Endothelial cell (in vitro differentiated cells): ENCODE measurements around the gene API5. TPM values are rescaled to one million over a fixed set of nuclear protein-coding genes. Genes with fewer than 3 reads are reported as not detected.
A peak's percentile ranks its signal among the peaks of the same experiment; 100 is the strongest.

Experiments used
- DNase-seq: peaks from one replicate; pipeline ENCODE4 v3.0.0; 2021; ENCODE audit warnings: low spot score
- H3K27ac Mint-ChIP-seq: one replicate; pipeline ENCODE4 v1.8.0; 2021; ENCODE audit warnings: mixed read lengths, inconsistent platforms; ENCODE audit not compliant: unreplicated experiment
- H3K27me3 Mint-ChIP-seq: one replicate; pipeline ENCODE4 v1.8.0; 2021; ENCODE audit warnings: mild to moderate bottlenecking, moderate library complexity, mixed read lengths, inconsistent platforms; ENCODE audit not compliant: unreplicated experiment
- H3K36me3 Mint-ChIP-seq: one replicate; pipeline ENCODE4 v1.8.0; 2021; ENCODE audit warnings: mild to moderate bottlenecking, low read depth, mixed read lengths, inconsistent platforms; ENCODE audit not compliant: unreplicated experiment
- H3K4me1 Mint-ChIP-seq: one replicate; pipeline ENCODE4 v1.8.0; 2021; ENCODE audit warnings: mild to moderate bottlenecking, mixed read lengths, inconsistent platforms; ENCODE audit not compliant: unreplicated experiment
- H3K4me3 Mint-ChIP-seq: one replicate; pipeline ENCODE4 v1.8.0; 2021; ENCODE audit warnings: mild to moderate bottlenecking, mixed read lengths, inconsistent platforms; ENCODE audit not compliant: unreplicated experiment
- H3K9me3 Mint-ChIP-seq: one replicate; pipeline ENCODE4 v1.8.0; 2021; ENCODE audit warnings: mixed read lengths, inconsistent platforms; ENCODE audit not compliant: unreplicated experiment
- total RNA-seq: library from RNA; stranded (reverse); fragmentation: NEBNext Ultra II Directional; extraction: Animal tissue kit (Norgen Biotek cat#: 25700); gene quantifications from one replicate; pipeline ENCODE4 v1.2.1, GENCODE V29; 2021; ENCODE audit not compliant: unreplicated experiment
- TF ChIP-seq, protein P1 (sequence below): fragments of 200-600 bp; sonication (generic); IDR thresholded peaks from one replicate; pipeline ENCODE4 v1.5.0; 2021; ENCODE audit warnings: antibody characterized with exemption; ENCODE audit not compliant: unreplicated experiment

Gene API5
- total RNA-seq, 1 donor from 2014 or later: 92.9 TPM

DNA sequence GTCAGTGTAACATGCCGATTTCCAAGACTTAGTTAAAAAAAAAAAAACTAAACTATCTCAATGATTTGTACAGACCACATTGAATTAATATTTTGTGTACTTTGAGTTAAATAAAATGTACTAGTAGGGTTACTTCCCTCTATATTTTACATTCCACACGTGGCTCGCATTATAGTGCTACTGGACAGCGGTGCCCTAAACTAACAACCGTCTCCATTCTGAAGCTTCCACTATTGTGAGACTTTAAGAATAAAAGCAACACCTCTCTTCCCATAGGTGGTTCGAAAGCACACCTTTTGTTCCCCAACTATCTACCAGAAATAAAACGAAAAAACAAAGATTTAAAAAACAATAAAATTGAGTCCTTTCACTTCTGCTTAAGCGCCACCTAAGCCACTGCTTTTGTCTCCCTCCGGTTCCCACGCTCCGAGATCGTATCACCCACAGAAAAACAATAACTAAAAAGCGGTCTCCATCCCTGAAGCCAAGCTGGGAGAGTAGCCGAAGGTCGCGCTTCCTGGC is 46.5 kb downstream of the API5 start:
- TF ChIP-seq, protein P1, sequence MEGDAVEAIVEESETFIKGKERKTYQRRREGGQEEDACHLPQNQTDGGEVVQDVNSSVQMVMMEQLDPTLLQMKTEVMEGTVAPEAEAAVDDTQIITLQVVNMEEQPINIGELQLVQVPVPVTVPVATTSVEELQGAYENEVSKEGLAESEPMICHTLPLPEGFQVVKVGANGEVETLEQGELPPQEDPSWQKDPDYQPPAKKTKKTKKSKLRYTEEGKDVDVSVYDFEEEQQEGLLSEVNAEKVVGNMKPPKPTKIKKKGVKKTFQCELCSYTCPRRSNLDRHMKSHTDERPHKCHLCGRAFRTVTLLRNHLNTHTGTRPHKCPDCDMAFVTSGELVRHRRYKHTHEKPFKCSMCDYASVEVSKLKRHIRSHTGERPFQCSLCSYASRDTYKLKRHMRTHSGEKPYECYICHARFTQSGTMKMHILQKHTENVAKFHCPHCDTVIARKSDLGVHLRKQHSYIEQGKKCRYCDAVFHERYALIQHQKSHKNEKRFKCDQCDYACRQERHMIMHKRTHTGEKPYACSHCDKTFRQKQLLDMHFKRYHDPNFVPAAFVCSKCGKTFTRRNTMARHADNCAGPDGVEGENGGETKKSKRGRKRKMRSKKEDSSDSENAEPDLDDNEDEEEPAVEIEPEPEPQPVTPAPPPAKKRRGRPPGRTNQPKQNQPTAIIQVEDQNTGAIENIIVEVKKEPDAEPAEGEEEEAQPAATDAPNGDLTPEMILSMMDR: no peak
- H3K9me3 Mint-ChIP-seq: no peaks in the 10 kb centered on the region
- DNase-seq: no peak
- peaks cover 18% of the 10 kb centered on the region for H3K4me1 Mint-ChIP-seq
- peak overlapping the region; percentile 93 for H3K27ac Mint-ChIP-seq
- peaks cover 10% of the 10 kb centered on the region for H3K27me3 Mint-ChIP-seq
- H3K36me3 Mint-ChIP-seq: peaks cover 5% of the 10 kb centered on the region
- peak overlapping the region; percentile 94 for H3K4me3 Mint-ChIP-seq

DNA sequence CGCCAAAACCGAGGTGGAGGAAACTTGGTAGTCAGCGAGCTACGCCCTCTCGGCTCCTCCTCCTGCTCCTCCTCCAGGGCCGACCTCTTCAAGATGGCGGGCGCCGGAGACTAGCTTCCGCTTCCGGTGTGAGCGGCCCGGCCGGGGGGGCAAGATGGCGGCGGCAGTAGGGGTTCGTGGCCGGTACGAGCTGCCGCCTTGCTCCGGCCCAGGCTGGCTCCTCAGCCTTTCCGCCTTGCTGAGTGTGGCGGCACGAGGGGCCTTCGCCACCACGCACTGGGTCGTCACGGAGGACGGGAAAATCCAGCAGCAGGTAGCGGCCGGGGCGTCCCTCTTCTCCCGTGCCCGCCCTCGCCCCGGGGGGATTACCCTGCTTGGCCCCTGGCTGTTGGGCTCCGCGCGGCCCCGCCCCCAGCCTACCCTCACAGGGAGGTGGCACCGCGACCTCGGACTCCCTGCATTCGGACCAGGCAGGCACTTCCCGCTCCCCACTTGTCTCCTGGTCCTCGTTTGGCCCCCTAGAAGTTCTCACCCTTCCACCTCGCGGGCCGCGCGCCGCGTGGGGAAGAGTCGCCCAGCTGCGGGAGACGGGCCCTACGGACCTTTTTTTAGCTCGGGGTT is 47.1 kb downstream of the API5 start, which contains the start of gene TTC17:
Gene TTC17, plus strand, starts transcription at position 120 of the 621 bp plus-strand sequence. Its CDS starts 35 bp downstream, at position 155.
- Mint-ChIP-seq H3K4me1 (peaks cover 18% of the 10 kb centered on the region), H3K27me3 (peaks cover 10% of the 10 kb centered on the region), H3K27ac (peak within 1 kb of the TSS; percentile 96), H3K9me3 (no peaks in the 10 kb centered on the region), H3K4me3 (peak within 1 kb of the TSS; percentile 94), H3K36me3 (peaks cover 5% of the 10 kb centered on the region)
- TF ChIP-seq, protein P1: no peak
- DNase-seq: peak; percentile 95

DNA sequence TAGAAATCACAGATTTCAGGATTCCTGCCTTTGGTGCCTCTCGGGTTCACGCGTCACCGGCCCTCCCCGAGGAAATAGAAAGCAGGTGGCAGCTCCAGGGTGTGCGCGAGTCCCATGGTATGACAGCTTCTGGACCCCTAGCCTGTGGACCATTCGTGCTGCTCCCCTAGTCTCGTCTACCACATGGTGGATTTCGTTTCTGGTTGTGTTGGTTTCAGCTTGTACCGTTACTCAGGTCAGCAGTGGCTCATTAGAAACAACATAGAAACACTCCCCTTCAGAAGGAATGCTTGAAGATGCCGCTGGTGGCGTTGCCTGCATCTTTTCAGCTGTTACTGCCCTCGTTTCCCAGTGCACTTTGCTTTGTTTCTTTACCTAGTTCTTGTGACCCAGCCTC is 47.6 kb downstream of the API5 start:
- H3K27me3 Mint-ChIP-seq: peaks cover 10% of the 10 kb centered on the region
- TF ChIP-seq, protein P1: no peak
- peak overlapping the region; percentile 94 for H3K4me3 Mint-ChIP-seq
- peaks cover 18% of the 10 kb centered on the region for H3K4me1 Mint-ChIP-seq
- peaks cover 9% of the 10 kb centered on the region for H3K36me3 Mint-ChIP-seq
- peak overlapping the region; percentile 96 for H3K27ac Mint-ChIP-seq
- DNase-seq: peak; percentile 18
- H3K9me3 Mint-ChIP-seq: no peaks in the 10 kb centered on the region

DNA sequence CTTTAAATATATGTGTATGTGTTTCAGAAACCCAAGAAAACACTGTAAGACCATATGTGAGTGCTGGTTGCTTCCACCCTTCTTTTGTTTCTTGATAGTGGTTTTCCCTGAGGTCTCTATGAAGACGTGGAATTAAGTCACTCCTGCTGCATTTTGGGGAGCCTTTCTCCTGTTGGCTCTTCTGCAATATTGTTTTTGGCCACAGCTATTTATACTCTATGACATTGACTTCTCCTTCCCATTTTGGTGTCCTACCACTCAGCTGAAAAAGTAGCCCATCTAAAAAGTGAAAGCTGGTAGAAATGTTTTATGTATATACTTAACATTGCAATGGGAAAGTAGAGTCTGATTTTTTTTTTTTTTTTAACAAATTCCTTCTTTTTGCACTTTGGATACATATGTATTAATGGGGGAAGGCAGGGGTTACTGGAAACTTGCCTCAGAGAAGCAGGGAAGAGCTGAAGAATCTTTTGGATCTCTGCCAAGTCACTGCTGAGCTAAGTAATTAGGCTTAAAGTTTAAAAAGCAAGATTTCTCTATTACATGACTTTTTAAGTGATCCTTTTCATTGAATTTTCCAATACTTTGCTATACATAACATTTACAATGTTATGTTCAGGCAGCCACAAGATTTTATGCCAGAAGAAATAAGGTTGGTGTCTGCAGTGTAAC is 48.7 kb downstream of the API5 start:
- H3K9me3 Mint-ChIP-seq: no peaks in the 10 kb centered on the region
- H3K4me3 Mint-ChIP-seq: peak overlapping the region; percentile 94
- TF ChIP-seq, protein P1: no peak
- peaks cover 18% of the 10 kb centered on the region for H3K4me1 Mint-ChIP-seq
- peak overlapping the region; percentile 96 for H3K27ac Mint-ChIP-seq
- H3K27me3 Mint-ChIP-seq: peaks cover 10% of the 10 kb centered on the region
- no peak for DNase-seq
- H3K36me3 Mint-ChIP-seq: peaks cover 10% of the 10 kb centered on the region

DNA sequence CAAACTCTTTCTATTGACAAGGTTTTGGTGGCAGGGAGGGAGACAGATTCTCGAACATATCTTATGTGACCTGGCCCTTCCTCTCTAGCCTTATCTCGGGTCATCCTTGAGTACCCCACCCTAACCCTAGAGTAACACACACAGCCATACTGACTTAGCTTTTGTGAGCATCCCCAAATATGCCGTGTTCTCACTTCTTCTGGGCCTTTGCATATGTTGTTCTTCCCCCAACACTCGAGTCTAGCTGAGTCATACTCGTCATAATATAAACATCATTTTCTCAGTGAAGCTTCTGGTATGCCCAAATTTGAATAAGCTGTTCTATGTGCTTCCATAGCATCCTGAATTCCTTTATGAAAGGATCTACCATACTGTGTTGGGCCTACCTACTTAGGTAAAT is 54.9 kb downstream of the API5 start:
- DNase-seq: no peak
- Mint-ChIP-seq H3K27ac (no peak overlapping the region), H3K36me3 (peaks cover 9% of the 10 kb centered on the region), H3K9me3 (no peaks in the 10 kb centered on the region), H3K27me3 (no peaks in the 10 kb centered on the region), H3K4me1 (no peaks in the 10 kb centered on the region), H3K4me3 (no peak overlapping the region)
- TF ChIP-seq, protein P1: no peak
